HG02840 (cell line): ENCODE results near the gene CASP7.
"Not testable (repeated sequence)": the region's sequence is repeated elsewhere in the genome, so short reads cannot be mapped to it uniquely, and the experiment has no call there.

Source experiments
- ATAC-seq: cut with Tn5 transposase; IDR thresholded peaks from one replicate; pipeline ENCODE4 v1.9.1; 2021; ENCODE audit warnings: mild to moderate bottlenecking, moderate library complexity, moderate number of reproducible peaks; ENCODE audit not compliant: unreplicated experiment, low FRiP score

CASP7 gene

DNA sequence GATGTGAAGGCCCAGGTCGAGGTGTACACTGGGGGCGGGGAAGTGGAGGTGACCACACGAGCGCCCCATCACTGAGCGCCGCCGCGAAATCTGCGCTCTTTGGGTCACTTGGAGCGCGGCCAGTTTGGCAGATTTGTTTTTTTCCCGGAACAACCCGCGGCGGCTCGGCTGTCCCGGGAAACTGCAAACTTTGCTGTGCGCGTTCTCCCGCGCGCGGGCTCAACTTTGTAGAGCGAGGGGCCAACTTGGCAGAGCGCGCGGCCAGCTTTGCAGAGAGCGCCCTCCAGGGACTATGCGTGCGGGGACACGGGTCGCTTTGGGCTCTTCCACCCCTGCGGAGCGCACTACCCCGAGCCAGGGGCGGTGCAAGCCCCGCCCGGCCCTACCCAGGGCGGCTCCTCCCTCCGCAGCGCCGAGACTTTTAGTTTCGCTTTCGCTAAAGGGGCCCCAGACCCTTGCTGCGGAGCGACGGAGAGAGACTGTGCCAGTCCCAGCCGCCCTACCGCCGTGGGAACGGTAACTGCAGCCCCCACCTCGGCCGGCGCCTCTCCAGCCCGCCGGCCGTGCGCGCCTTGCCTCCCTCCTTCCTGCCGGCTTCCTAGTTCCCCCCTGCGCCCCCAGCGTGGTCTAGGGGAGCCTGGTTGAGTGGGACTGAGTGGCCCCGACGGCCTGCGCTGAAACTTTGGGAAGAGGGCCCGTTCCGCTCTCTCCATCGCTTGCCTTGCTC, at the start of gene CASP7:
TSS of gene CASP7 (plus strand) at position 450 of the 727 bp plus-strand sequence. CDS start 17,582 bp downstream, outside the sequence.
- ATAC-seq = peak; percentile 51

DNA sequence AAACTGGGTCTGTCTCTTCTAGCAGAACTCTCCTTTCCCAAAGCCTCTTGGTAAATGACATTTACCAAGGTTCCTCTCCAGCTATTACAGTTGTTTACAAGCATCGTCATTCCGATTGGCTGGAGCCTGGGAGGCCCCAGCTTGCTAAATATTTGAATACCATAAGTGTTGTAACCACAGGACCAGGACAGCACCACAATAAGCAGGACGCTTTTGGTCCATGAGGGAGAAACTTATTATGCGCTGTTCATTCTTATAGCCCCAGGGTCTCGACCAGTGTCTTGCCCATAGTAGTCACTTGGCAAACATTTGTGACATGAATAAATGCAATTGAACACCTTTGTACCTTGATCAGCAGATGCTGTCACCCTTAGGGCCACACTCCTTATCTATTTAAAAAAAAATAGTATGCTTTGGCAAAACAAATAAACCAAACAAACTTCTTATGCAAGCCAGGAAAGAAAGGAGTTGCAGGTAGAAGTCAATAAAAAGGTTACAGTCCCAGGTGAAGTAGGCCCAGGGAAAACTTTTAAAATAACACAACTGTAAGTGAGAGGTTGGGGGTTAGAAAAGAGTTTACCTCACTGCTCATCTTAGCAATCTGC, 48.7 kb upstream of the CASP7 start:
- ATAC-seq = no peak

GRCh38 chr10:113631684-113632367, 47.9 kb upstream of the CASP7 start:
- no peak for ATAC-seq

- ATAC-seq = no peak
These were observed 39.7 kb upstream of the CASP7 start for GRCh38 chr10:113639966-113640365.

DNA sequence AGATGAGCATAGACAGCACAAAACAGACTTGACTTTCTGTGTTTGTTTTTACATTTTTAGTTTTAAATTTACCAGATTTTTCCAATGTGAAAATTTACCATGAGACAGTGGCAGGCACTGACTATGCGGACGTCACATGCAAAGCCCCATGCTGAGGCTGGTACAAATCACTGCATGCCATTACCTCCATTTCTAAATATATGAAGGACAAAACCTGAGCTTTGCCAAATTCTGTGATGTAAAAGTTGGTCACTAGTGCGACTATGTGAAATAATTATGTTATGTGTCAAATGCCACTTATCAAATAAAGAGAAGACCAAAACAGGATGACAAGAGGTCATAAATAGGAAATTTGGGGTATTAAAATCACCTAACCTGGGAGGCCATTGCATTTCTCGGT, 38.0 kb upstream of the CASP7 start:
- ATAC-seq = no peak

- no peak for ATAC-seq
These were observed 36.5 kb upstream of the CASP7 start for GRCh38 chr10:113643183-113643582.

GRCh38 chr10:113644185-113645120, 35.3 kb upstream of the CASP7 start:
- ATAC-seq = no peak

GRCh38 chr10:113646336-113647201, 33.1 kb upstream of the CASP7 start:
- no peak for ATAC-seq

DNA sequence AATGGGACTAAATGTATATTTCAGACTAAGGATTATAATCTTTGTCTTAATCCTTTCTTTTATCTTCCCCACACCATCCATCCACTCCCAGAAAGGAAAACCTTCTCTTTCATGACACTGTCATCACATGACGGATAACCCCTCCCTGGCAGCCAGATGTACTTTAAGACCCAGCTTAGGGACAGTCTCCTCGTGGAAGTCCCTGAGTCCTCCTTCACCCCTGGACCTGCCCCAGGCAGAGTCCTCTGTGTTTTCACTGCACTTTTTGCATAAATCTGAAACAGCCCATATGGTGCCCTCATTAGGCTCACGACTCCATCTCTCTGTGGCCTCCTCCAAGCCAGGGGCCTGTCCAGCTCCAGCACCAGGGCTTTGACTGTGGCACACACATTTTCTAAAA, 31.9 kb upstream of the CASP7 start:
- no peak for ATAC-seq

- no peak for ATAC-seq
These were observed 31.2 kb upstream of the CASP7 start for GRCh38 chr10:113648478-113648877.

DNA sequence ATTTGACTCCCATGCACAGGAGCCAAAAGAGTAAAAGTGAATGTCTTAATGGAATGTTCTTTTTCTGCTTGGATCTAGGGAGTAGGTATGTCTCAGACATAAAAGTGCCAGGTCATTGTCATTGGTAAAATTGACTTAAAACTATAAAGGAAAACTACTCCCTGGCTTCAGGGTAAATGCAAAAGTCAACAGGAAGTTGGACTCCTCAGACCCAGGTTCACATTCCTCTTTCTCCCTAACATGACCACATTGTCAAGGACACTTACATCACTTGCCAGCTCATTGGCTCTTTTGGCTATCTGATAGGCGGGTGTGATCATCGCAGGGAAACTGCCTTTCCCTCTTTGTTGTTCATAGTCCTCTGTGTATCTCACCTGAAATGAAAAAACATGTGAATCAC, 29.5 kb upstream of the CASP7 start:
- ATAC-seq = no peak

GRCh38 chr10:113651021-113651420, 28.7 kb upstream of the CASP7 start:
- no peak for ATAC-seq

DNA sequence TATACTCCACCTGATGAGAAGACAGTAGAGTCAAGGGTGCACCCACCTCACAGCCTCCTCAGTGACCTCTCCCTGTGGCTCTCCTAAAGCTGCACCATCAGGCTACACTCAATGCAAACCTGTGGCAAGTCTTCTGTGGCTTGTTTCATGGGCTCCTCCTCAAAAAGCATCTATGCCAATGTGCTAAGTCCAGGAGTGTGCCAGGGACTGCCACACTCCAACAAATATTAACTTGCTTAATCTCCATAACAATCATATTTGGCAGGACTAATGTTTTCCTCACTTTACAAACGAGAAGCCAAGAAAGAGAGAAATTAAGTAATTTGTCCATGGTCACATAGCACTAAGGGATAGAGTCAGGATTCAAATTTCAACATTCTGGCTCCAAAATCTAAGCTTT, 27.8 kb upstream of the CASP7 start:
- ATAC-seq = no peak

GRCh38 chr10:113652456-113652855, 27.3 kb upstream of the CASP7 start:
- ATAC-seq = not testable (repeated sequence)

- ATAC-seq = no peak
These were observed 22.8 kb upstream of the CASP7 start for GRCh38 chr10:113656896-113657295.

GRCh38 chr10:113657544-113657943, 22.2 kb upstream of the CASP7 start:
- no peak for ATAC-seq

DNA sequence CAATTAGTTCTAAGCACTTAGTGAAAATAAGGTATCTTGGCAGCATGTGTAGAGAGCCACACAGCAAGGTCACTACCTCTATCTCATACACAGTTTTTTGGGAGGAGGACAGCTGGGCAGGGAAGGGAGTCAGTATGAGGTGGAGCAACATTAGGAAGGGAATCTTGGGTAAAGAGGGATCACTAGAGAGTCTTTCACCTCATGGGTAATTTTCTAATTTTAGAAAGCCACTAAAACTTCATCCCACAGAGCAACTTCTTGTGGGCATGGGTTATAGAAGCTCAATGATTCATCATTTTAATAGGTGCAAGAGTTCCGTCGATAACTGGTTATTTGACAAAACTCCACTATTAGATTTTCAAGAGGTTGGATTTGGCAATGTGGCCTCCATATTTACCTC, 18.4 kb upstream of the CASP7 start:
- no peak for ATAC-seq

GRCh38 chr10:113663142-113663541, 16.6 kb upstream of the CASP7 start:
- ATAC-seq = no peak

DNA sequence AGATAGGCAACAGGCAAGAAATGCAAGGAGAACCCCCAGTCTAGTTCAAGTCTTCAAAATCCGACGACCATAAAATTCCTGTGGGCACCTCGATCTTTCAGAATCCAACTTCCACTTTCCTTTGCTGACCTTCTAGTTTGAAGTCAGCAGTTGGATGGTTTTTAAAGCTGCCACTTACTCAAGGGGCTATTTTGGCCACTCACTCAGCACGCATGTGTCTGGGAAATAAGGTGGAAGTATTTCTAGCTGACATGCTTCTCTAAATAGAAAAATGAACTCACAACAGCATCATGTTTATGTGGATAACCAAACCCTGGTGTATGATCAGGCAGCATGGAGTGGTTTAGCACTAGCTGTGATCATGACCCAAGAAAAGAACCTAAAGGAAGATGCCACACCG, 15.8 kb upstream of the CASP7 start, which contains the start of gene NRAP:
TSS of gene NRAP (minus strand) at position 134 of the 400 bp plus-strand sequence. CDS start 159 bp downstream, outside the sequence.
- no peak for ATAC-seq
